ENCODE measurements around the gene GSTO2. TPM values are rescaled to one million over a fixed set of nuclear protein-coding genes. Genes with fewer than 3 reads are reported as not detected.

GSTO2 gene
- total RNA-seq, 1 donor from 2014 or later = 0.32 TPM

DNA sequence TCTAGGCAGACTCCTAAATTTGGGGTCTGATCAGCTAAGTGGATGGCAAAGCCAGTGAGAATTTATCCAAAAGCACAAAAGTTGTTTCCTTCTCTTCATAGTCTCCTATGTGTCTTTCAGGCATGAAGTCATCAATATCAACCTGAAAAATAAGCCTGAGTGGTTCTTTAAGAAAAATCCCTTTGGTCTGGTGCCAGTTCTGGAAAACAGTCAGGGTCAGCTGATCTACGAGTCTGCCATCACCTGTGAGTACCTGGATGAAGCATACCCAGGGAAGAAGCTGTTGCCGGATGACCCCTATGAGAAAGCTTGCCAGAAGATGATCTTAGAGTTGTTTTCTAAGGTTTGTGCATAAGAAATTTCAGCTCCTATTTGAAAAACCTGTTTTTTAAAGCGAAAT lies 9.5 kb upstream of the GSTO2 start:
- Mint-ChIP-seq H3K27me3 (ENCODE audit: low read depth) (no peaks in the 10 kb centered on the region), H3K27ac (ENCODE audit: unreplicated experiment) (peak overlapping the region; percentile 90), H3K4me1 (ENCODE audit: low read depth) (peaks cover 58% of the 10 kb centered on the region), H3K9me3 (ENCODE audit: low read depth) (no peaks in the 10 kb centered on the region), H3K36me3 (ENCODE audit: low read depth) (peaks cover 25% of the 10 kb centered on the region), H3K4me3 (ENCODE audit: unreplicated experiment) (no peak overlapping the region)
- DNase-seq (ENCODE audit: low spot score) = no peak
- TF ChIP-seq, protein P1, sequence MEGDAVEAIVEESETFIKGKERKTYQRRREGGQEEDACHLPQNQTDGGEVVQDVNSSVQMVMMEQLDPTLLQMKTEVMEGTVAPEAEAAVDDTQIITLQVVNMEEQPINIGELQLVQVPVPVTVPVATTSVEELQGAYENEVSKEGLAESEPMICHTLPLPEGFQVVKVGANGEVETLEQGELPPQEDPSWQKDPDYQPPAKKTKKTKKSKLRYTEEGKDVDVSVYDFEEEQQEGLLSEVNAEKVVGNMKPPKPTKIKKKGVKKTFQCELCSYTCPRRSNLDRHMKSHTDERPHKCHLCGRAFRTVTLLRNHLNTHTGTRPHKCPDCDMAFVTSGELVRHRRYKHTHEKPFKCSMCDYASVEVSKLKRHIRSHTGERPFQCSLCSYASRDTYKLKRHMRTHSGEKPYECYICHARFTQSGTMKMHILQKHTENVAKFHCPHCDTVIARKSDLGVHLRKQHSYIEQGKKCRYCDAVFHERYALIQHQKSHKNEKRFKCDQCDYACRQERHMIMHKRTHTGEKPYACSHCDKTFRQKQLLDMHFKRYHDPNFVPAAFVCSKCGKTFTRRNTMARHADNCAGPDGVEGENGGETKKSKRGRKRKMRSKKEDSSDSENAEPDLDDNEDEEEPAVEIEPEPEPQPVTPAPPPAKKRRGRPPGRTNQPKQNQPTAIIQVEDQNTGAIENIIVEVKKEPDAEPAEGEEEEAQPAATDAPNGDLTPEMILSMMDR (IDR thresholded peaks at IDR 0.05) = no peak

DNA sequence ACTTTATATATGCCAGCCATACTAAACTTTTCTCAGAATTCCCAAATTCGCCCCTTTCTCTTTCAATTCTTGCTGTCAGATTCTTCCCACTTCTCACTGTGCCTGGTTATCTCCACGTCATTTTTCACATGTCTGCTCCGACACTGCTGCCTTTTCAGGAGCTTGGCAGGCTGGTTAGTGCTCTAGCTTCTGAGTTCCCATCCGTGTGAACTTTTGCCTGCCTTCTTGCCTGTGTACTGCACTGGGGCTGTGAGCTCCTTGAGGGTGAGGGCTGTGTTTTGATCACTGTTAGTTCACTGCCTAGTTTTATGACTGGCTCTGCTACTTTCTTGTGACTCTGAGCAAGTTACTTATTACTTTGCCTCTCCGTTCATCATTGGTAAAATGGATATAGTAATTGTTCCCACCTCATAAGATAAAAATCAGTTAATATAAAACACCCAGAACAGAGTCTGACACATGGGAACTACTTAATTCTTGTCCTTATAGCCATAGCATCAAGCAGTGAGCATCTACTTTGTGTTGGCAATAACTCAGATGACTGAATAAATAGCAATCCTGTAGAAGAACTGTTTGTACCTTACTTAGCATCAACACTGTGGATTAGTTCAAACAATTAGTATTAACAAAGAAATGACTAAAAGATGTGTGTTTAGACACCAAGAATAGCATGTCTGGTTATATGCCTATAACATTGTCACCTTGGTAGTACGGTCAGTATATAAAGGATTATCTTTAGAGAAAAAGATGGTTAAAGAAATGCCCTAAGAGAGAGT lies 8.8 kb upstream of the GSTO2 start:
- no peak overlapping the region for H3K4me3 Mint-ChIP-seq (ENCODE audit: unreplicated experiment)
- H3K36me3 Mint-ChIP-seq (ENCODE audit: low read depth) = peaks cover 25% of the 10 kb centered on the region
- TF ChIP-seq, protein P1 (IDR thresholded peaks at IDR 0.05) = no peak
- H3K27ac Mint-ChIP-seq (ENCODE audit: unreplicated experiment) = peak overlapping the region; percentile 90
- H3K27me3 Mint-ChIP-seq (ENCODE audit: low read depth) = no peaks in the 10 kb centered on the region
- DNase-seq (ENCODE audit: low spot score) = no peak
- no peaks in the 10 kb centered on the region for H3K9me3 Mint-ChIP-seq (ENCODE audit: low read depth)
- H3K4me1 Mint-ChIP-seq (ENCODE audit: low read depth) = peaks cover 56% of the 10 kb centered on the region

DNA sequence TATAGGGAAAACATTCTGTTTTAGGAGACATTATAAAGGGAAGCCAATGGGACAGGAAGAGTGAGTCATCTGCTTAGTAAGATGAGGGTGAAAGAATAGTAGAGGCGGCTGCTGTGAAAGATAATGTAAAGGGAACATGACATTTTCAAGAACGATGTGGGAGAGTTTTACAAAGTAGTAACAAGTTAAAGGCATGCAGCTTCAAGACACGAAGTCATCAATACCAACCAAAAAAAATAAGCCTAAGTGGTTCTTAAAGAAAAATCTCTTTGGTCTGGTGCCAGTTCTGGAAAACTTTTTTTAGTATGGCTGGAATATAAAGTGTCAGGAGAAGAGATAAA lies 8.2 kb upstream of the GSTO2 start:
- peaks cover 52% of the 10 kb centered on the region for H3K4me1 Mint-ChIP-seq (ENCODE audit: low read depth)
- DNase-seq (ENCODE audit: low spot score) = no peak
- H3K36me3 Mint-ChIP-seq (ENCODE audit: low read depth) = peaks cover 26% of the 10 kb centered on the region
- TF ChIP-seq, protein P1 (IDR thresholded peaks at IDR 0.05) = no peak
- H3K27ac Mint-ChIP-seq (ENCODE audit: unreplicated experiment) = peak overlapping the region; percentile 90
- no peaks in the 10 kb centered on the region for H3K27me3 Mint-ChIP-seq (ENCODE audit: low read depth)
- no peak overlapping the region for H3K4me3 Mint-ChIP-seq (ENCODE audit: unreplicated experiment)
- H3K9me3 Mint-ChIP-seq (ENCODE audit: low read depth) = no peaks in the 10 kb centered on the region

DNA sequence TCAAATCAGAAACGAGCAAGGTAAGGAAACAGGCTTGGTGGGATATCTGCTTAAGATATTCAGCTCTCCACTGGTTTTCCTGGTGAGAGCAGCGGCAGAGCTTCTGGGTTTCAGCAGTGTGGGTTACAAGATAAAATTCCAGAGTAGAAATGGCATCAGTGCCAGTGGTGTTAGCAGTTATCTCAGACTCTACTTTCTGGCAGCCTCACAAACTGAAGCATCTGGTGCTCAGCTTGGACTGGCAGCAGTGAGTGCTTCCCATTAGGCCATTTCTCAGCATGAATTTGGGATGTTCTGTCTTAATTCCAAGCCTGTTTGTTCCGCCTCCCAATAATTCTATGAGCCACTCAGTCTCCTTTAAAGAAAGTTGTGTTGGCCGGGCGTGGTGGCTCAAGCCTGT lies 6.9 kb upstream of the GSTO2 start:
- Mint-ChIP-seq H3K4me1 (ENCODE audit: low read depth) (peaks cover 43% of the 10 kb centered on the region), H3K36me3 (ENCODE audit: low read depth) (peaks cover 30% of the 10 kb centered on the region), H3K9me3 (ENCODE audit: low read depth) (no peaks in the 10 kb centered on the region), H3K27ac (ENCODE audit: unreplicated experiment) (no peak overlapping the region), H3K4me3 (ENCODE audit: unreplicated experiment) (no peak overlapping the region), H3K27me3 (ENCODE audit: low read depth) (no peaks in the 10 kb centered on the region)
- TF ChIP-seq, protein P1 (IDR thresholded peaks at IDR 0.05) = no peak
- no peak for DNase-seq (ENCODE audit: low spot score)

DNA sequence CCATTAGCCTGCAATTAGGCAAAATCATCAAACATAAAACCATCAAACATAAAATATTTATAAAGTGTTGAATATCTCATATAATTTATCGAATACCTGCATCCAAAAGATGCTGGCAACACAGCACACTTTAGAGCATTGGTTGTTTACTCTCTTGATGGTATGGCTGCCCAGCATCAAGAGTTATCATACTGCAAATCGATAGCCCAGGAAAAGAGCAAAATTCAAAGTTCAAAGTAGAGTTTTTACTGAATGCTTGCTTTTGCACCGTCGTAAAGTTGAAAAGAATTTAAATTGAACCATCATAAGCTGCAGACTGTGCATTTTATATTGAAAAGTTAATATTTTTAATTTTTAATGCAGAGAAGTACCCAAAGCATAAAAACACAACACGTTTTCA lies 4.2 kb upstream of the GSTO2 start:
- Mint-ChIP-seq H3K9me3 (ENCODE audit: low read depth) (no peaks in the 10 kb centered on the region), H3K4me3 (ENCODE audit: unreplicated experiment) (no peak overlapping the region), H3K27me3 (ENCODE audit: low read depth) (no peaks in the 10 kb centered on the region), H3K36me3 (ENCODE audit: low read depth) (peaks cover 20% of the 10 kb centered on the region), H3K4me1 (ENCODE audit: low read depth) (peaks cover 39% of the 10 kb centered on the region), H3K27ac (ENCODE audit: unreplicated experiment) (no peak overlapping the region)
- TF ChIP-seq, protein P1 (IDR thresholded peaks at IDR 0.05) = no peak
- DNase-seq (ENCODE audit: low spot score) = no peak

All from chondrocyte (in vitro differentiated cells).